T-helper 2 cell treated with Interferon-gamma antibody and Interleukin-4, amounts not matched to agents 100 ng/mL and 5 ng/mL, for 36 hours (primary cell): Measurements from ENCODE around the gene AHCYL1. TPM values are rescaled to one million over a fixed set of nuclear protein-coding genes. Genes with fewer than 3 reads are reported as not detected.

ENCODE experiments used
- intact Hi-C: fragments of 100-400 bp; cut with micrococcal nuclease; formaldehyde crosslinking; loops from one replicate; pipeline ENCODE4 v1.15.1; 2023
- total RNA-seq: library from RNA; stranded (reverse); gene quantifications from 2 replicates; pipeline ENCODE4 v1.2.3, GENCODE V29; 2022

The AHCYL1 gene
- total RNA-seq, 1 donor from 2014 or later, result 52.9 TPM

DNA sequence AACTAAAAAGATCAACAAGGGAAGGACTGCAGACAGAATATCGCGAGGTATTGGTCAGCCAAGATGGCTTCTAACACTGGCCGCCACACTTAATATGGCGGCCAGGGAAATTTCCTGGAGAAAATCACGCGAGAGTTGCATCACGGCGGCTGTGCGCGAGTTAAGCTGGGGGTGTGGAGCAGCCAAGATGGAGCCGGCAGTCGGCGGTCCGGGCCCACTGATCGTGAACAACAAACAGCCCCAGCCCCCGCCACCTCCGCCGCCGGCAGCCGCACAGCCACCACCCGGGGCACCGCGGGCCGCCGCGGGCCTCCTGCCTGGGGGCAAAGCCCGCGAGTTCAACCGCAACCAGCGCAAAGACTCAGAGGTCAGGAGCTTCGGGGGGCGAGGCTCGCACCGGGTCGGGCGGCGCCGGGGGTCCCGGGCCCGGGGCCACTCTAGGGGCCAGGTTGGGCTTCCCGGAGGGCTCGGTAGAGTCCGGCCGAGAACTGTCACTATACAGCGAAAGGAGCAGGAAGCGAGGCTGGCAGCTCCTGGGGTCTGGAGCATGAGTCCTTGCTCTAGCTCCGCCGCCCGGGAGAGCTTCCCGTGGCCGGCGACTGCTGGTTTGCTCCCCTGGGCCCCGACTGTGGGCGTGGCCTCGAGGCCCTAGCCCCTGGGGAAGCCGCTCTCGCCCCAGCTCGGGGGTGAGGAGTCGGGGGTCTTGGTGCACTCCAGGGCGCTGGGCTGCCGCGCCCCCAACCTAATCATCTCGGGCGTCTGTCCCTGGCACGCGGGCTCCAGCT lies 50.1 kb downstream of the AHCYL1 start, which contains the start of gene STRIP1:
TSS of gene STRIP1 (plus strand) at position 174 of the 785 bp plus-strand sequence. CDS start at position 188, 14 bp downstream.
- intact Hi-C loops, result loop anchor here (1.0 to 5.0 kb wide), 6 partner anchors 50 to 608 kb away; partner anchors contain the start of genes AHCYL1, GNAI3, KCNC4 and PSMA5

DNA sequence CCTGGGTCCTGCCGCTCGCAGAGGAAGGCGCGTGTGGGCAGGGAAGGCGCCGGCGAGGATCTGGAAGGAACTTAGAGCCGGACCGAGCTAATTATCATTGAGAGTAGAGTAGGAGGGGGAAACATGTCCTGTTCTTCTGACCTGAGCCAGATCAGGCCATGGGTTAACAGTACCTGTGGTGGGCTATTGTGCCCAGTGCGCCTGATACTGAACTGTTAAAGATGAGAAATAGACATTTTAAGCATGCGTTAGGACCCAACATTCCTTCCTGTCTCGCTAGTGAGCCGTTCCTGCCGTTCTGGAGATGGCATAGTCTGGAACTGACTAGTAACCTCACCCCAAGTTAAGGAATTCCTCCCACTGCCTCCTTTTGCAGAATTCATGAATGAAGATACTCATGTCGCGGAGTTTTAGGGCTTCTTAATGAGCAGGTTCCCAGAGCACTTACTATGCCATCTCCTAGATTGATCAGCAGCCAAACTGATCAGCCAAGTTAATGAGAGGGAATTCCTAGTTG lies 50.7 kb downstream of the AHCYL1 start:
- intact Hi-C loops, result loop anchor here (2.0 kb wide), 2 partner anchors 50 to 486 kb away; partner anchors contain the start of genes AHCYL1 and GNAI3

- intact Hi-C loops, result no loop called here
These were observed 53.7 kb downstream of the AHCYL1 start for GRCh38 chr1:110038271-110038670.

DNA sequence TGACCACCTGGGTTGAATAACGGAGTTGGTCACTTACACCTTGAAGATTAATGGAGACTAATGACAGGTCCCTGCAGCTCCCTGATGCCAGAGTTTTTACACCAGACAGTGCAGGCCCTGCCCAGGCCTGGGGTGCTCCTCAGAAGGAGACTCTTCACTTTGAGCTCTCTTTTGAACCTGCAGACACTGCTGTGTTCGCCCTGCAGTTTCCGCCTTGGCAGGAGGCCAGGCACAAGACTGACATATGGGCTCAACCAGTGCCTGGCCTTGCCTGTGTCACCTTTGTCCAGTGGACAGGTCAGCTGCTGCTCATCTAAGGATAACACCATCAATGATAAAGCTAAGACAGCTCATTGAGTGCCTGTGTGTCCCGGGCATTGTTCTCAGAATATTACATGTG lies 55.1 kb downstream of the AHCYL1 start:
- intact Hi-C loops, result no loop called here

DNA sequence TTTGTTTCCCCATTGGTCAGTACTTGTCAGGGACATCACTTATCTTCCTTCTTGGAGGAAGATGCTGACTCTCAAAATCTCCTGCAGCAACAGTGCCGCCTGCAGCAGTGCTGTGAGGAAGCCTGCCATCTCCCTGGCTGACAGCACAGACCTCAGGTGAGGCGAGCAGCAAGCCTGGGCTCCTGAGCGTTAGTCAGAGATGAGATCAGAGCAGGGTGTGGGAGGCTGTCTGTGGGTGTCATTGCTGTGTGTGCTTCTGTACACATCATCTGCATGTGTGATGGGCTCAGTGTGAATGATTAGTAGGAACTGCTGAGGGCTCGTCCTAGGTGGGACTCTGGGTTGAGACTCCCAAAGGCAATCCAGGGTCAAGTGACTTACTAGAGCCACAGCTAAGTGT lies 56.0 kb downstream of the AHCYL1 start:
- intact Hi-C loops, result no loop called here

- intact Hi-C loops, result no loop called here
These were observed 58.5 kb downstream of the AHCYL1 start for GRCh38 chr1:110043016-110043415.

DNA sequence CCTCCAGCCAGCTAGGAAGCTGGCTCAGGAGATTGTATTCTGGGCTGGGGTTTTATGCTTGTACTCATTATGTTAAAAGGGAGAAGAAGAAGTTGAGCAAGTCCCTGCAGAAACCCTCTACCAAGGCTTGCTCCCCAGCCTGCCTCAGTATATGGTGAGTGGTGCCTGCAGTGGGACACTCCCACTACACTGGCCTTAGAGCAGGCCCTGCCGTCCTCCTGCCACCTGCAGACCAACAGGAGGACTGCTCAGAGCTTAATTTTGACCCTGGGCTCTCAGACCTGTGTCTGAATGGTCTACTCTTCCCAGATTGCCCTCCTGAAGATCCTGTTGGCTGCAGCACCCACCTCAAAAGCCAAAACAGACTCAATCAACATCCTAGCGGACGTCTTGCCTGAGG lies 62.9 kb downstream of the AHCYL1 start:
- intact Hi-C loops, result no loop called here

DNA sequence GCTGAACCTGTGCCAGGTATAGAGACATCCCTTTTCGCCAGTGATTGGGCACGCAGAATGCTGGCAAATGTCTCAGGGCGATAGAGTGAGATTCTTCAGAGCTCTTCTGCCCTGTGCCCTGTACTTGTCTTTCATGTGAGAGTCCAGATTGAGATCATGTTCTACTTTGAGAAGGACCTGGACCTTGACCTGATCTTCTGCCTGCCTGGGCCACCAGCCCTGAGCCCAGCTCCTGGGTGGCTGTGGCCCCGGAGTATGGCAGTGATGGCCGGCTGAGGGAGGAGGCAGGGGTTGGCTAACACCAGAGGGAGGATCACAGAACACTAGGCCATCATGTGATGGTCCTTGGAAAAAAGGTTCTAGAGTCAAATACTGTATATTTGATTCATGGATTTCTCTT lies 63.7 kb downstream of the AHCYL1 start:
- intact Hi-C loops, result no loop called here

GRCh38 chr1:110048923-110049601 lies 64.5 kb downstream of the AHCYL1 start:
- intact Hi-C loops, result no loop called here

GRCh38 chr1:110049801-110050601 lies 65.4 kb downstream of the AHCYL1 start:
- intact Hi-C loops, result no loop called here

DNA sequence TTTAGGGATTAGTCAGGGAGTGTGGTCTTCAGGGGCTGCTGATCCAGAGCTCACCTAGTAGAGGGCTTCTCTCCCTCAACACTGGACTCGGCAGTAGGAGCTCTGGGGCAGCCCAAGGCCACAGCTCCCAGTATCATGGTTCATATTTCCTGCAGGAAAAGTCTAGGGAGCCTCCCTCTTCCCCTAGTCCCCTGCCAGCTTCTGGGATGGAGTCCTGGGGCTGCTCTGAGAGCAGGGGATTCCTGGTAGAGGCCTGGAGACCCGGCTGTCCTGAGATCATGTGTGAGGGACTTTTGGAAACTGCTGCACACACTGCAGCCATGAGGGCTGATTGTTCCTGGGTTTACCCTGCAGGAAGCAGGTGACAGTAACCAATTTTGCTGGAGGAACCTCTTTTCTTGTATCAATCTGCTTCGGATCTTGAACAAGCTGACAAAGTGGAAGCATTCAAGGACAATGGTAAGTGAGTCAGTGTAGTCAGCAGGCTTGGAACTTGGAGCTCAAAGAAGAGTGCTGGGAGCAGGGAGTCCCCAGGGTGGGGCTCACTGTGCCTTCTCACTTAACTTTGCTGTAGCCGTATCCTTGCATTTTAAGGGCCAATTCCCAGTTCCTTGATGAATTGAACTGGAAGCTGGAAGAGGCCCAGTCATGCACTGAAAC lies 66.2 kb downstream of the AHCYL1 start:
- intact Hi-C loops, result no loop called here

- intact Hi-C loops, result no loop called here
These were observed 66.7 kb downstream of the AHCYL1 start for GRCh38 chr1:110051262-110051648.

DNA sequence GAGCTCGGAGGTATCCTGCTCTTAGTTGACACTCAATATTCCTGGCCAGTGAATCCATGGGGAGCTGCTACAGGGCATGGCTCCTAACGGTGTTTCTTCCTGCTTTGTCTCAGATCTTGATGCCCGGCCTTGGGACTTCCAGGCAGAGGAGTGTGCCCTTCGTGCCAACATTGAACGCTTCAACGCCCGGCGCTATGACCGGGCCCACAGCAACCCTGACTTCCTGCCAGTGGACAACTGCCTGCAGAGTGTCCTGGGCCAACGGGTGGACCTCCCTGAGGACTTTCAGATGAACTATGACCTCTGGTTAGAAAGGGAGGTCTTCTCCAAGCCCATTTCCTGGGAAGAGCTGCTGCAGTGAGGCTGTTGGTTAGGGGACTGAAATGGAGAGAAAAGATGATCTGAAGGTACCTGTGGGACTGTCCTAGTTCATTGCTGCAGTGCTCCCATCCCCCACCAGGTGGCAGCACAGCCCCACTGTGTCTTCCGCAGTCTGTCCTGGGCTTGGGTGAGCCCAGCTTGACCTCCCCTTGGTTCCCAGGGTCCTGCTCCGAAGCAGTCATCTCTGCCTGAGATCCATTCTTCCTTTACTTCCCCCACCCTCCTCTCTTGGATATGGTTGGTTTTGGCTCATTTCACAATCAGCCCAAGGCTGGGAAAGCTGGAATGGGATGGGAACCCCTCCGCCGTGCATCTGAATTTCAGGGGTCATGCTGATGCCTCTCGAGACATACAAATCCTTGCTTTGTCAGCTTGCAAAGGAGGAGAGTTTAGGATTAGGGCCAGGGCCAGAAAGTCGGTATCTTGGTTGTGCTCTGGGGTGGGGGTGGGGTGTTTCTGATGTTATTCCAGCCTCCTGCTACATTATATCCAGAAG lies 69.2 kb downstream of the AHCYL1 start:
- intact Hi-C loops, result loop anchor here (2.0 kb wide), 1 partner anchor 53 kb away; no protein-coding TSS in a partner anchor

DNA sequence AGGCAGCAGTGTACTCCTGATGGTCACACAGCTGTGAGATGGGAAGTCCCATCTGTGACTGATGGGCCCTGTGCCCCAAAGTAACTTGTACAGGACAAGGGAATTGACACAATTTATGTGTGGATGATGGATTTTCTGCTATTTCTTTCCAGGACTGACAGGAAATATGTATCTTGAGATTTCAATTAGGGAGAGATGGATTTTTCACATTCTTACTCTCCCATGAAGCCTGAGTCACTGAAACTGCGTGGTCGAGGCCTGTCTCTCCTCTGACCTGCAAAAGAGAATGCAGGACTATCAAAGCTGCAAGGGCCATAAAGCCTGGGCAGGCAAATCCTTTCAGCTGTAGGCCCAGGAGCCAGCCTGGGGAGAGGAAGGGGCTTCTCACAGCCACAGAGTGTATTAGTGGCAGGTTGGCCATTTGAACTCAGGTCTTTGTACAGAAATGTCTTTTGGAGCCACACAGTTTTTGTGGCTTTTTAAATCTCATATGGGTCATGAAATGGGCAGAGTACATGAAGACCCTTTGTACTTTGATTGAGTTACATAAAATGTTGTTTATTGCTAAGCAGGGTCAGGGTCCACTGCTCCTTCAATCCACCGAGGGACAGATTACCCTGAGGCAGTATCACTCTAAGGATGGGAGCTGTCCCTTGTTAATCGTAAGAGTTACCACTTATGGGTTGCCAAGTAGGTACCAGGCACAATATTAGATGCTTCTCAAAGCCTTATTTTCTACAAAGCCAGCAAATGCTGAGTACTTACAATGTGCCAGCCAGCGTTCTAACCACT lies 71.1 kb downstream of the AHCYL1 start:
- intact Hi-C loops, result loop anchor here (2.0 kb wide), 1 partner anchor 51 kb away; no protein-coding TSS in a partner anchor

- intact Hi-C loops, result no loop called here
These were observed 71.7 kb downstream of the AHCYL1 start for GRCh38 chr1:110056285-110056683.

- intact Hi-C loops, result no loop called here
These were observed 72.2 kb downstream of the AHCYL1 start for GRCh38 chr1:110056776-110057175.

DNA sequence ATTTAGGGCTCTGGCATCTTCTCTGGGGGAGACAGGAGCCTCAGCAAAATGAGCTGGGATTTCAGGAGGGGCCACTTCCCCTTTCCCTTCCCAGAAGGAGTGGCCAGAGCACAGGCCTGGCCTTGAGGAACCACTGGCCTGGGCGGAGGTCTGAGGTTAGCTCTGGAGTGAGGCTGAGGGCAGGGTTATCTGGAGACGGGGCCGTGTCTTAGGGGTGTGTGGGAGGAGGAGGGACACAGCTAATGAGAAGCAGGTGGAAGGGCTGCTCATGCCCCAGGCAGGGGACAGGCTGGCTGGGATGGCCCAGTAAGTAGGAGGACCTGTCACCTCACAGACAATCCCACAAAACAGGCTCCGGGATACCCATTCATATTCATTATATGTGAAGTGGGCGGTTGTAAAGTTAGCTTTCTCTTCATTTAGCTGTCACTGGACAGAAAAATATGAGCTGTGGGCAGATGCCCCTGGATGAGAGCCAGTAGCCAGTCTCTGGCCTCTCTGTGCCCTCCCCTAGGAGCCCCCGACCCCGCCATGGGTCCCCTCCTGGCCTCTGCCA lies 73.5 kb downstream of the AHCYL1 start:
- intact Hi-C loops, result no loop called here

GRCh38 chr1:110058591-110058990 lies 74.0 kb downstream of the AHCYL1 start:
- intact Hi-C loops, result no loop called here
